ENCODE results near the gene OR2T12.
"Not testable (repeated sequence)": the region's sequence is repeated elsewhere in the genome, so short reads cannot be mapped to it uniquely, and the experiment has no call there.

DNA sequence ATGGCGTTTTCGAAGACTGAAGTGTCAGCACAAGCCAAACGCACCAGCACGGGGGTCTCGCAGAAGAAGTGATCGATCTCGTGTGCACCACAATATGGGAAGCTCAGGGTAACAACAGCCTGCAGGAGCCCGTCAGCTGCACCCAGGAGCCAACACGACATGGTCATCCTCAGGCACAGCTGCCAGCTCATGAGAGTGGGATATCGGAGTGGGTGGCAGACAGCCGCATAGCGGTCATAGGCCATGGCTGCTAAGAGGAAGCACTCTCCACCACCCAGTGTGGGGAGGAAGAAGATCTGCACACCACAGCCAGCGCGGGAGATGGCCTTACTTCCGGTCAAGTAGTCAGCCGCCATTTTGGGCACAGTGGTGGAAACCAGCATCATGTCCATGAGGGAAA, 30.0 kb downstream of the OR2T12 start:
- TF ChIP-seq EZH2phosphoT487 (IDR thresholded peaks at IDR 0.05): not testable (repeated sequence)
- TF ChIP-seq, protein P1, sequence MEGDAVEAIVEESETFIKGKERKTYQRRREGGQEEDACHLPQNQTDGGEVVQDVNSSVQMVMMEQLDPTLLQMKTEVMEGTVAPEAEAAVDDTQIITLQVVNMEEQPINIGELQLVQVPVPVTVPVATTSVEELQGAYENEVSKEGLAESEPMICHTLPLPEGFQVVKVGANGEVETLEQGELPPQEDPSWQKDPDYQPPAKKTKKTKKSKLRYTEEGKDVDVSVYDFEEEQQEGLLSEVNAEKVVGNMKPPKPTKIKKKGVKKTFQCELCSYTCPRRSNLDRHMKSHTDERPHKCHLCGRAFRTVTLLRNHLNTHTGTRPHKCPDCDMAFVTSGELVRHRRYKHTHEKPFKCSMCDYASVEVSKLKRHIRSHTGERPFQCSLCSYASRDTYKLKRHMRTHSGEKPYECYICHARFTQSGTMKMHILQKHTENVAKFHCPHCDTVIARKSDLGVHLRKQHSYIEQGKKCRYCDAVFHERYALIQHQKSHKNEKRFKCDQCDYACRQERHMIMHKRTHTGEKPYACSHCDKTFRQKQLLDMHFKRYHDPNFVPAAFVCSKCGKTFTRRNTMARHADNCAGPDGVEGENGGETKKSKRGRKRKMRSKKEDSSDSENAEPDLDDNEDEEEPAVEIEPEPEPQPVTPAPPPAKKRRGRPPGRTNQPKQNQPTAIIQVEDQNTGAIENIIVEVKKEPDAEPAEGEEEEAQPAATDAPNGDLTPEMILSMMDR (IDR thresholded peaks at IDR 0.05): not testable (repeated sequence)

Measured in neural progenitor cell (in vitro differentiated cells).